ENCODE measurements around the gene MAN1A1.
"Not testable (repeated sequence)": the region's sequence is repeated elsewhere in the genome, so short reads cannot be mapped to it uniquely, and the experiment has no call there.

Gene MAN1A1

GRCh38 chr6:119170103-119170446, 179.5 kb downstream of the MAN1A1 start:
- DNase-seq (ENCODE audit: extremely low read depth, low read depth): no peak
- no peak overlapping the region for H3K4me3 ChIP-seq (replicated peaks; ENCODE audit: low read depth, low read length)
- TF ChIP-seq CTCF (IDR thresholded peaks at IDR 0.05; ENCODE audit: low read depth, low read length, missing control alignments): no peak

- DNase-seq (ENCODE audit: extremely low read depth, low read depth); H3K4me3 ChIP-seq (replicated peaks; ENCODE audit: low read depth, low read length): not testable (repeated sequence)
Observed at GRCh38 chr6:119169355-119169754, 180.2 kb downstream of the MAN1A1 start.

GRCh38 chr6:119166024-119166784, 183.4 kb downstream of the MAN1A1 start:
- H3K4me3 ChIP-seq (replicated peaks; ENCODE audit: low read depth, low read length): no peak overlapping the region
- DNase-seq (ENCODE audit: extremely low read depth, low read depth): no peak
- TF ChIP-seq CTCF (IDR thresholded peaks at IDR 0.05; ENCODE audit: low read depth, low read length, missing control alignments): no peak

GRCh38 chr6:119163006-119163405, 186.6 kb downstream of the MAN1A1 start:
- no peak for TF ChIP-seq CTCF (IDR thresholded peaks at IDR 0.05; ENCODE audit: low read depth, low read length, missing control alignments)
- DNase-seq (ENCODE audit: extremely low read depth, low read depth): no peak
- no peak overlapping the region for H3K4me3 ChIP-seq (replicated peaks; ENCODE audit: low read depth, low read length)

GRCh38 chr6:119162134-119162775, 187.3 kb downstream of the MAN1A1 start:
- no peak overlapping the region for H3K4me3 ChIP-seq (replicated peaks; ENCODE audit: low read depth, low read length)
- DNase-seq (ENCODE audit: extremely low read depth, low read depth): no peak
- no peak for TF ChIP-seq CTCF (IDR thresholded peaks at IDR 0.05; ENCODE audit: low read depth, low read length, missing control alignments)

GRCh38 chr6:119161438-119161837, 188.1 kb downstream of the MAN1A1 start:
- no peak for TF ChIP-seq CTCF (IDR thresholded peaks at IDR 0.05; ENCODE audit: low read depth, low read length, missing control alignments)
- no peak for DNase-seq (ENCODE audit: extremely low read depth, low read depth)
- no peak overlapping the region for H3K4me3 ChIP-seq (replicated peaks; ENCODE audit: low read depth, low read length)

GRCh38 chr6:119160911-119161310, 188.7 kb downstream of the MAN1A1 start:
- no peak for TF ChIP-seq CTCF (IDR thresholded peaks at IDR 0.05; ENCODE audit: low read depth, low read length, missing control alignments)
- H3K4me3 ChIP-seq (replicated peaks; ENCODE audit: low read depth, low read length): no peak overlapping the region
- no peak for DNase-seq (ENCODE audit: extremely low read depth, low read depth)

Measured in HFF-Myc (cell line).